ENCODE measurements around the gene BCO2.
A peak's percentile ranks its signal among the peaks of the same experiment; 100 is the strongest.

The BCO2 gene

DNA sequence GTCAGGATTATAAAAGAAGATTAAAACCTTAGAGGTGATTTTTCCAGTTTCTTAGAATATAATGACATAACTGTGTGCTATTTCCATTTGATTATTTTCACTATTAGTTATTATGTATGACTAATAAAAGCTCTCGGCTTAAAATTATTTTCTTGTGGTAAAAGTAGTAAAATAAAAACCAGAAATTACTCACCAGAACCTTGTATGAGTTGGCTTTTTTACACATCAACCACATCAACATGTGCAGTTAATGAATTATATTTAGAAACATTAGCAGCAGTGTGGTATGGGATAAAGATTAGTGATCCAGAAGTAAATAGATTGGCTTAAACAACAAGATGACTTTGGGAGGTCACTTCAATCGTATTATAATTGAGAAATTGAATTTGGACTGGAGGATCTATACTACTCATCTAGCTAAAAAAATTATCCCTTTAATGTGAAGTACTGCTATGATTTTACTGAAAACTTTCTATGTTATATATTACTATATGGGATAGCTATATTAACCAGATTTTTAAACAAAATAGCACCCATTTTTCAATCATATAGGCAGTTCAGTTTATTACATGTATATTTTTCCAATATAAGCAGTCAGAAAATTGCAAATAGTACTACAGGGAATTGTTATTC, 2.8 kb upstream of the BCO2 start:
- H3K4me3 ChIP-seq (replicated peaks; ENCODE audit: low read depth, low read length), result no peak overlapping the region
- no peak for DNase-seq (ENCODE audit: low read depth)
- TF ChIP-seq CTCF (IDR thresholded peaks at IDR 0.05; ENCODE audit: low read length, missing control alignments), result no peak

- no peak overlapping the region for H3K4me3 ChIP-seq (replicated peaks; ENCODE audit: low read depth, low read length)
- TF ChIP-seq CTCF (IDR thresholded peaks at IDR 0.05; ENCODE audit: low read length, missing control alignments), result no peak
- DNase-seq (ENCODE audit: low read depth), result peak; percentile 23
Observed at GRCh38 chr11:112173152-112173551, 2.2 kb upstream of the BCO2 start.

- H3K4me3 ChIP-seq (replicated peaks; ENCODE audit: low read depth, low read length), result peak overlapping the region; percentile 39
- no peak for TF ChIP-seq CTCF (IDR thresholded peaks at IDR 0.05; ENCODE audit: low read length, missing control alignments)
- DNase-seq (ENCODE audit: low read depth), result peak; percentile 11
Observed at GRCh38 chr11:112175599-112175952, 264 bp downstream of the BCO2 start.

DNA sequence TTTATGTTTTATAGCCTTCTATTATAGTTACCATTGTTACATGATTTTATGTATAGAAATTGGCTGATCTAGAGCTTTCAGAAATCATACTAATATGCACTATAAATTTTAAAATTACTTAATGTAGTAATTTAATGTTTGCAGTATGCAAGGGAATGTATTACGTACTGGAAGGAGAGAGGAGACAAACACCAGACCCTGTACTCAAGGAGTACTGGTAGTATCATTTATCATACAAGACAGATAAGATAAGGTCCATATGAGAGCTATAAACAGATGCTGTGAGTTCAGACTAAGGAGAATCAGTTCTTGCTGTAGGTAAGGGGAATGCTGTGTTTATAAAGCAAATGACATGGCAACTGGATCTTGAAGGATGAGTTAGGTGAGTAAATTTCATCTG, 765 bp downstream of the BCO2 start:
- TF ChIP-seq CTCF (IDR thresholded peaks at IDR 0.05; ENCODE audit: low read length, missing control alignments), result no peak
- no peak overlapping the region for H3K4me3 ChIP-seq (replicated peaks; ENCODE audit: low read depth, low read length)
- no peak for DNase-seq (ENCODE audit: low read depth)

DNA sequence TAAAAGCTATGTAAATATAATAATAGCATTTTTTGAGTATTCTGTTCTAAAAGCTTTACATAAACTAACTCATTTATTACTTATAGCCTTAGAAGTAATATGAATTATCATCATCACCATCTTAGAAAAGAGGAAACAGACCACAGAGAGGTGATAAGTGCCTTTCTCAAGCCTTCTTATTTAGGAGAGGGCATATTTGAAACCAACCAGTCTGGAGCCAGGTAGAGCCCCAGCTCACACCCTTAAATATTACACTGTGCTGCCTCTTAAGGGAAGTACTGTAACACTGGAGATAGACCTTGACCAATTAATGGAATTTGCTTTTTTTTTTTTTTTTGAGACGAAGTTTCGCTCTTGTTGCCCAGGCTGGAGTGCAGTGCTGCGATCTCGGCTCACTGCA, 2.3 kb downstream of the BCO2 start:
- H3K4me3 ChIP-seq (replicated peaks; ENCODE audit: low read depth, low read length), result no peak overlapping the region
- no peak for DNase-seq (ENCODE audit: low read depth)
- no peak for TF ChIP-seq CTCF (IDR thresholded peaks at IDR 0.05; ENCODE audit: low read length, missing control alignments)

GRCh38 chr11:112178428-112178827, 3.1 kb downstream of the BCO2 start:
- H3K4me3 ChIP-seq (replicated peaks; ENCODE audit: low read depth, low read length), result no peak overlapping the region
- no peak for DNase-seq (ENCODE audit: low read depth)
- TF ChIP-seq CTCF (IDR thresholded peaks at IDR 0.05; ENCODE audit: low read length, missing control alignments), result no peak

DNA sequence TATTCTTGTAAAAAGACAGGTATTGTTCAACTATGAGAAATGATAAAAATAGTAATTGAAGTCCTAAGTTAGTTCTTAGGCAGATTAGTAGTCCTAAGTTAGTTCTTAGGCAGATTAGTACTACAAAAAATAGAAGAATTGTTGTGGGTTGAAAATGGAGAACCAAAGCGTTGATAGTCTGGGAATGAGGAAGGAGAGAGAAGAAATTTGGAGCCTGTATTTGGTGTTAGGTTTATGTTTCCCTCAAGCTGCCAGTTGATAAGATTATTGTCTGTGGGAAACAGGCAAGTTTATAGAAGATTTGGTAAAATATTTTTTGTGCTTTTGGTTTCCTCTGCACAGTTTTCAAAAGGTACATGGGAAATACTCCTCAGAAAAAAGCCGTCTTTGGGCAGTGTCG, 3.6 kb downstream of the BCO2 start:
- TF ChIP-seq CTCF (IDR thresholded peaks at IDR 0.05; ENCODE audit: low read length, missing control alignments), result no peak
- no peak overlapping the region for H3K4me3 ChIP-seq (replicated peaks; ENCODE audit: low read depth, low read length)
- DNase-seq (ENCODE audit: low read depth), result no peak
